ELR (cell line): ENCODE measurements around the gene NLRX1.
"Not testable (repeated sequence)": the region's sequence is repeated elsewhere in the genome, so short reads cannot be mapped to it uniquely, and the experiment has no call there.

Experiments
- DNase-seq: peaks from one replicate; pipeline ENCODE4 v3.0.0-alpha.2; 2015; ENCODE audit warnings: low read depth

The NLRX1 gene

GRCh38 chr11:119187123-119187892 lies 18.8 kb downstream of the NLRX1 start:
- no peak for DNase-seq

- DNase-seq = no peak
Observed at GRCh38 chr11:119188067-119188466, 19.5 kb downstream of the NLRX1 start.

GRCh38 chr11:119188887-119189286 lies 20.4 kb downstream of the NLRX1 start:
- DNase-seq = no peak

GRCh38 chr11:119189393-119189792 lies 20.9 kb downstream of the NLRX1 start:
- no peak for DNase-seq

GRCh38 chr11:119190531-119190930 lies 22.0 kb downstream of the NLRX1 start:
- DNase-seq = no peak

- not testable (repeated sequence) for DNase-seq
Observed at GRCh38 chr11:119191265-119191664, 22.7 kb downstream of the NLRX1 start.

- DNase-seq = no peak
Observed at GRCh38 chr11:119192111-119192510, 23.6 kb downstream of the NLRX1 start.

GRCh38 chr11:119193001-119193400 lies 24.5 kb downstream of the NLRX1 start:
- no peak for DNase-seq

- no peak for DNase-seq
Observed at GRCh38 chr11:119193626-119194025, 25.1 kb downstream of the NLRX1 start.

GRCh38 chr11:119194811-119195440 lies 26.4 kb downstream of the NLRX1 start:
- no peak for DNase-seq

- DNase-seq = peak; percentile 74
Observed at GRCh38 chr11:119195680-119196079, 27.2 kb downstream of the NLRX1 start.

GRCh38 chr11:119196833-119197483 lies 28.4 kb downstream of the NLRX1 start:
- peak; percentile 87 for DNase-seq

- no peak for DNase-seq
Observed at GRCh38 chr11:119198925-119199324, 30.4 kb downstream of the NLRX1 start.

GRCh38 chr11:119201236-119201635 lies 32.7 kb downstream of the NLRX1 start:
- not testable (repeated sequence) for DNase-seq

GRCh38 chr11:119202554-119202953 lies 34.0 kb downstream of the NLRX1 start:
- DNase-seq = no peak

GRCh38 chr11:119204066-119204465 lies 35.5 kb downstream of the NLRX1 start:
- DNase-seq = no peak

- no peak for DNase-seq
Observed at GRCh38 chr11:119205080-119205479, 36.6 kb downstream of the NLRX1 start.

- DNase-seq = peak; percentile 91
Observed at GRCh38 chr11:119205574-119206510, 37.3 kb downstream of the NLRX1 start, which contains the start of gene CBL. TSS of gene CBL (plus strand) at chr11:119206339. CDS start at chr11:119206418, 79 bp downstream.

GRCh38 chr11:119206511-119207414 lies 38.2 kb downstream of the NLRX1 start:
- peak; percentile 47 for DNase-seq

GRCh38 chr11:119207415-119207960 lies 39.0 kb downstream of the NLRX1 start:
- no peak for DNase-seq
